Osteoblast (primary cell): ENCODE measurements around the gene IL19. TPM values are rescaled to one million over a fixed set of nuclear protein-coding genes. Genes with fewer than 3 reads are reported as not detected.

ENCODE experiments used
- DNase-seq: peaks from one replicate; pipeline ENCODE4 v3.0.0; 2011; ENCODE audit warnings: low spot score, mixed read lengths; ENCODE audit not compliant: insufficient read length; ENCODE audit errors: missing footprints
- H2AFZ ChIP-seq: 2 replicates; pipeline ENCODE4 v1.6.0; 2011; ENCODE audit warnings: mild to moderate bottlenecking, low read length
- H3K27ac ChIP-seq: 2 replicates; pipeline ENCODE4 v1.5.1; 2011; ENCODE audit warnings: mild to moderate bottlenecking, low read depth, low read length, moderate library complexity
- H3K27me3 ChIP-seq: 2 replicates; pipeline ENCODE4 v1.6.0; 2012; ENCODE audit warnings: mild to moderate bottlenecking, control low read depth, inconsistent platforms, low read length, moderate library complexity; ENCODE audit not compliant: insufficient read depth
- H3K36me3 ChIP-seq: 2 replicates; pipeline ENCODE4 v1.5.1; 2011; ENCODE audit warnings: mild to moderate bottlenecking, low read length, control low read depth, moderate library complexity; ENCODE audit not compliant: insufficient read depth
- H3K4me1 ChIP-seq: 2 replicates; pipeline ENCODE4 v1.5.1; 2011; ENCODE audit warnings: mild to moderate bottlenecking, low read length, control low read depth, moderate library complexity; ENCODE audit not compliant: insufficient read depth
- H3K4me2 ChIP-seq: 2 replicates; pipeline ENCODE4 v1.6.0; 2011; ENCODE audit warnings: mild to moderate bottlenecking, low read length; ENCODE audit not compliant: insufficient read depth
- H3K4me3 ChIP-seq: fragments of 200-600 bp; sonication (generic); 3 replicates; pipeline ENCODE4 v1.5.1; 2012; ENCODE audit warnings: mild to moderate bottlenecking, low read length, inconsistent platforms; ENCODE audit not compliant: insufficient read depth
- H3K79me2 ChIP-seq: 2 replicates; pipeline ENCODE4 v1.6.0; 2012; ENCODE audit warnings: mild to moderate bottlenecking, low read length, control low read depth, inconsistent platforms; ENCODE audit not compliant: insufficient read depth
- H3K9me3 ChIP-seq: 2 replicates; pipeline ENCODE4 v1.5.1; 2011; ENCODE audit warnings: low read depth, low read length, control low read depth
- H4K20me1 ChIP-seq: 2 replicates; pipeline ENCODE4 v1.6.0; 2012; ENCODE audit warnings: mild to moderate bottlenecking, low read length, control low read depth; ENCODE audit not compliant: insufficient read depth
- total RNA-seq: library from RNA; depleted of rRNA; stranded (reverse); fragments of >200 nt; gene quantifications from 2 replicates; pipeline ENCODE4 v1.2.3, GENCODE V29; 2012
- TF ChIP-seq, protein P1 (sequence below): IDR thresholded peaks from 2 replicates; pipeline ENCODE4 v1.5.1; 2011; ENCODE audit warnings: mild to moderate bottlenecking, low read depth, low read length, moderate library complexity; ENCODE audit errors: extremely low read depth

IL19 gene
- total RNA-seq, 1 donor, result not detected

DNA sequence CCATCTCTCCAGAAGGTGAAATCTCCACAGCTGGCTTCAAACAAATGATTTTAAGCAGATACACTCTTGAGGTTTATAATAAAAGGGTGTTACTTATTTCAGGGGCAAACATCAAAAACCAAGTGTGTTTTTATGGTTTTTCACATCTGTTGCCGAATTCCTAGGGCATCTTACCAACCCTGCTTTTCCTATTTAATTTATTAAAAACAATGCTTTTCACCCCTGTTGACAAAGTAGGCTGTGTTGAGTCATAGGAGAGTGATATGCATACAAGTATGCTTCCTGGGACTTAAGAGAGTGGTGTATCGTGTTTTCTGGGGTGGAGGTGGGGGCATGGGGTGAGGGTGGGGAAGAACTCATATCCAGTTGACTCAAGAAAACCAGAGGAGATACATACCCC is 65.5 kb downstream of the IL19 start:
- H3K4me2 ChIP-seq, result no peak overlapping the region
- no peak for DNase-seq
- TF ChIP-seq, protein P1, sequence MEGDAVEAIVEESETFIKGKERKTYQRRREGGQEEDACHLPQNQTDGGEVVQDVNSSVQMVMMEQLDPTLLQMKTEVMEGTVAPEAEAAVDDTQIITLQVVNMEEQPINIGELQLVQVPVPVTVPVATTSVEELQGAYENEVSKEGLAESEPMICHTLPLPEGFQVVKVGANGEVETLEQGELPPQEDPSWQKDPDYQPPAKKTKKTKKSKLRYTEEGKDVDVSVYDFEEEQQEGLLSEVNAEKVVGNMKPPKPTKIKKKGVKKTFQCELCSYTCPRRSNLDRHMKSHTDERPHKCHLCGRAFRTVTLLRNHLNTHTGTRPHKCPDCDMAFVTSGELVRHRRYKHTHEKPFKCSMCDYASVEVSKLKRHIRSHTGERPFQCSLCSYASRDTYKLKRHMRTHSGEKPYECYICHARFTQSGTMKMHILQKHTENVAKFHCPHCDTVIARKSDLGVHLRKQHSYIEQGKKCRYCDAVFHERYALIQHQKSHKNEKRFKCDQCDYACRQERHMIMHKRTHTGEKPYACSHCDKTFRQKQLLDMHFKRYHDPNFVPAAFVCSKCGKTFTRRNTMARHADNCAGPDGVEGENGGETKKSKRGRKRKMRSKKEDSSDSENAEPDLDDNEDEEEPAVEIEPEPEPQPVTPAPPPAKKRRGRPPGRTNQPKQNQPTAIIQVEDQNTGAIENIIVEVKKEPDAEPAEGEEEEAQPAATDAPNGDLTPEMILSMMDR, result no peak
- H3K79me2 ChIP-seq, result no peaks in the 10 kb centered on the region
- H4K20me1 ChIP-seq, result no peaks in the 10 kb centered on the region
- H2AFZ ChIP-seq, result no peak overlapping the region
- H3K9me3 ChIP-seq, result no peaks in the 10 kb centered on the region
- no peak overlapping the region for H3K4me3 ChIP-seq
- H3K27me3 ChIP-seq, result peaks cover 45% of the 10 kb centered on the region
- H3K27ac ChIP-seq, result no peak overlapping the region
- H3K4me1 ChIP-seq, result peaks cover 13% of the 10 kb centered on the region
- no peaks in the 10 kb centered on the region for H3K36me3 ChIP-seq

DNA sequence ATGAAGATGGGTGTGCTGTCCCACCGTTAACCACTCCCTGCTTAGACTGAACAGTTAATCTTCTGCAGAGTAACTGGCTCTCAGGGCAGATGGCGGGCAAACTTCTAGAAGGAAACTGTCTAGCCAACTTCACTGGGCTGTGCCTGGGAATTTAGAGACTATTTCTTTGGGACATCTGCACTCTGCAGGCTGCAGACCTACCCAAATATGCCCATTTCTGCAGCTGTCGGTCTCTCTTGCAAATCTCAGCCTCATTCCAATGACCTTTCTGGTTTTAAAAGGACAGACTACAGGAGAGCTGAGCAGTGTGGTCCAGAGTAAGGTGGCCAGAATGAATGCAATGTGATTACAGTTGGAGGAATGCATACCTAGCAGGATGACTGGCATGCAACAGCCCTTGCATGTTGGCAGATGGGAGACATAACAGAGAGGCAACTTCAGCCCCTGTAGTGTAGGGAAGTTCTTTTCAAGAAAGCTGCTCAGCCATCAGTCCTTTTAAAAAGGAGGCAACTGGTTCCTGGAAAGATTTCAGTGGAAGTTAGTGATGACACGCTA is 68.5 kb downstream of the IL19 start:
- H3K27ac ChIP-seq, result no peak overlapping the region
- peaks cover 13% of the 10 kb centered on the region for H3K4me1 ChIP-seq

DNA sequence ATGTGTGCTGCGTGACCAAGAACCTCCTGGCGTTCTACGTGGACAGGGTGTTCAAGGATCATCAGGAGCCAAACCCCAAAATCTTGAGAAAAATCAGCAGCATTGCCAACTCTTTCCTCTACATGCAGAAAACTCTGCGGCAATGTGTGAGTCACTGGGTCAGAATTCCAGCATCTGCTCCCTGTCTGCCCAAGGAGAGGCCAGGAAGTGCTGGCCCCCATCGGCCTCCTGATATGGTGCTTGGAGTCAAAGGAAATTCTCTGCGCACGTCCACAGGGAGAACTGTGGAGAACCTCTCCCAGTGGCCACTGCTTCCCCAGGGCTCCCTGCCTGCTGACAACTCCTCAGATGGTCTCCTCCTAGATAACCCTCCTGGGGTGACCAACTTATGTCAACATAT is 69.3 kb downstream of the IL19 start:
- H3K4me2 ChIP-seq, result peak overlapping the region; percentile 14
- H3K27me3 ChIP-seq, result peaks cover 18% of the 10 kb centered on the region
- no peaks in the 10 kb centered on the region for H3K9me3 ChIP-seq
- H3K79me2 ChIP-seq, result no peaks in the 10 kb centered on the region
- H2AFZ ChIP-seq, result no peak overlapping the region
- peak; percentile 94 for DNase-seq
- H3K4me1 ChIP-seq, result peaks cover 13% of the 10 kb centered on the region
- no peaks in the 10 kb centered on the region for H3K36me3 ChIP-seq
- H4K20me1 ChIP-seq, result no peaks in the 10 kb centered on the region
- TF ChIP-seq, protein P1, result no peak
- no peak overlapping the region for H3K4me3 ChIP-seq
- no peak overlapping the region for H3K27ac ChIP-seq

More for the DNA sequence above, 68.5 kb downstream of the IL19 start:
- Histone ChIP-seq H3K27me3 (peaks cover 18% of the 10 kb centered on the region), H2AFZ (no peak overlapping the region), H3K4me2 (no peak overlapping the region), H3K9me3 (no peaks in the 10 kb centered on the region), H3K36me3 (no peaks in the 10 kb centered on the region), H3K79me2 (no peaks in the 10 kb centered on the region), H3K4me3 (no peak overlapping the region), H4K20me1 (no peaks in the 10 kb centered on the region)
- TF ChIP-seq, protein P1, result no peak
- DNase-seq, result no peak

DNA sequence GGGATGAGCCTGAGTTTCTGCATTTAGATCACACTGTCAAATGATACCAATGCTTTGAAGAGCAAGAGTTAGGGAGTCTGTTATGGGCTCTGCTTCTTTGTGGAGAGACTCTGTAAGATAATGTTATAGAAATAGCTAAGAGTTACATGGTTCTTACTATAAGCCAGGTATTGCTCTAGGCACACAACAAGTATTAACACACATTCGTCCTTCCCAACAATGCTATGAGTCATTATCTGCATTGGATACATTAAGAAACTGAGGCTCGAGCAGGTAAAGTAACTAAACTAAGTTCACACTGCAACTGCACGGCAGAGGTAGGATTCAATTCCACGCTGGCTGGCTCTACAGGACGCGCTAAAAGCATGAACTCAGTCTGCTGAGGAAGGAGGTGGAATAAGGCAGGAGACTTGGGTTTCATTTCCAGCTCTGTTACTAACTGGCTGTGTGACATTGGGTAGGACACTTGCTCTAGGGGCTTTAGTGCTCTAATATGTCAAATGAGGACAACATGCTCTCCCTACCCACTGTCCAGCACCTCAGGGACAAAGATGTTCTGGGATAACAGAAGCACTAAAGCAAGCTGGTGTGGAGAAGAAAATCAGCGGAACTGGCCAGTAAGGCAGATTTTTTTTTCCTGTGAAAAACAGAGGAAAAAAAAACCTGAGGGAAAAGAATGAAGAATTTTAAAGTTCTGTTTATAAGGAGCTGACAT is 71.2 kb downstream of the IL19 start:
- Histone ChIP-seq H3K36me3 (no peaks in the 10 kb centered on the region), H3K4me1 (peaks cover 13% of the 10 kb centered on the region), H4K20me1 (no peaks in the 10 kb centered on the region), H3K4me2 (no peak overlapping the region), H3K27me3 (peaks cover 14% of the 10 kb centered on the region), H2AFZ (no peak overlapping the region), H3K79me2 (no peaks in the 10 kb centered on the region), H3K9me3 (no peaks in the 10 kb centered on the region), H3K27ac (no peak overlapping the region), H3K4me3 (no peak overlapping the region)
- TF ChIP-seq, protein P1, result no peak
- no peak for DNase-seq
